HEK293T (cell line): Measurements from ENCODE around the gene CEP164.

Source experiments
- ARNT ChIP-seq: fragments of 450-650 bp; IDR thresholded peaks from 2 replicates; pipeline ENCODE4 v1.6.1; 2017; ENCODE audit warnings: mild to moderate bottlenecking
- BHLHE40 ChIP-seq: fragments of 450-650 bp; IDR thresholded peaks from 2 replicates; pipeline ENCODE4 v1.6.1; 2016; ENCODE audit warnings: mild to moderate bottlenecking, moderate library complexity, borderline replicate concordance
- ELF4 ChIP-seq: fragments of 450-650 bp; IDR thresholded peaks from 2 replicates; pipeline ENCODE4 v1.6.1; 2017; ENCODE audit warnings: antibody characterized with exemption
- FOXA1 ChIP-seq: fragments of 450-650 bp; IDR thresholded peaks from 2 replicates; pipeline ENCODE4 v1.6.1; 2016; ENCODE audit warnings: mild to moderate bottlenecking
- FOXK2 ChIP-seq: fragments of 450-650 bp; IDR thresholded peaks from 2 replicates; pipeline ENCODE4 v1.6.1; 2016; ENCODE audit warnings: mild to moderate bottlenecking
- FOXM1 ChIP-seq: fragments of 450-650 bp; IDR thresholded peaks from 2 replicates; pipeline ENCODE4 v1.6.1; 2017; ENCODE audit warnings: mild to moderate bottlenecking, borderline replicate concordance
- HDGF ChIP-seq: fragments of 450-650 bp; IDR thresholded peaks from 2 replicates; pipeline ENCODE4 v1.6.1; 2017; ENCODE audit warnings: antibody characterized with exemption, borderline replicate concordance
- LEF1 ChIP-seq: fragments of 450-650 bp; IDR thresholded peaks from 2 replicates; pipeline ENCODE4 v1.6.1; 2017; ENCODE audit warnings: mild to moderate bottlenecking, borderline replicate concordance
- NFRKB ChIP-seq: fragments of 450-650 bp; IDR thresholded peaks from 2 replicates; pipeline ENCODE4 v1.6.1; 2016; ENCODE audit warnings: mild to moderate bottlenecking, moderate library complexity
- PKNOX1 ChIP-seq: fragments of 450-650 bp; IDR thresholded peaks from 2 replicates; pipeline ENCODE4 v1.6.1; 2016
- SP1 ChIP-seq: fragments of 450-650 bp; IDR thresholded peaks from 2 replicates; pipeline ENCODE4 v1.6.1; 2017
- SUZ12 ChIP-seq: fragments of 450-650 bp; IDR thresholded peaks from 2 replicates; pipeline ENCODE4 v1.6.1; 2016; ENCODE audit warnings: mild to moderate bottlenecking
- TARDBP ChIP-seq: fragments of 450-650 bp; IDR thresholded peaks from 2 replicates; pipeline ENCODE4 v1.6.1; 2016

- TF ChIP-seq SP1 (no peak), SUZ12 (no peak), NFRKB (no peak), FOXM1 (no peak), TARDBP (no peak), FOXA1 (no peak), ARNT (no peak), FOXK2 (no peak), HDGF (no peak), PKNOX1 (no peak), ELF4 (no peak), BHLHE40 (no peak), LEF1 (no peak)
Measured at GRCh38 chr11:117391181-117391580, 63.5 kb downstream of the CEP164 start.
